GM12873 (cell line): ENCODE results near the gene FBRSL1.

Source experiments
- TF ChIP-seq, protein P1 (sequence below): IDR thresholded peaks from 2 replicates; pipeline ENCODE4 v1.5.1; 2012; ENCODE audit warnings: low read depth, mild to moderate bottlenecking, moderate library complexity, low read length, control low read depth; ENCODE audit not compliant: insufficient read depth; ENCODE audit errors: missing control alignments

The FBRSL1 gene

DNA sequence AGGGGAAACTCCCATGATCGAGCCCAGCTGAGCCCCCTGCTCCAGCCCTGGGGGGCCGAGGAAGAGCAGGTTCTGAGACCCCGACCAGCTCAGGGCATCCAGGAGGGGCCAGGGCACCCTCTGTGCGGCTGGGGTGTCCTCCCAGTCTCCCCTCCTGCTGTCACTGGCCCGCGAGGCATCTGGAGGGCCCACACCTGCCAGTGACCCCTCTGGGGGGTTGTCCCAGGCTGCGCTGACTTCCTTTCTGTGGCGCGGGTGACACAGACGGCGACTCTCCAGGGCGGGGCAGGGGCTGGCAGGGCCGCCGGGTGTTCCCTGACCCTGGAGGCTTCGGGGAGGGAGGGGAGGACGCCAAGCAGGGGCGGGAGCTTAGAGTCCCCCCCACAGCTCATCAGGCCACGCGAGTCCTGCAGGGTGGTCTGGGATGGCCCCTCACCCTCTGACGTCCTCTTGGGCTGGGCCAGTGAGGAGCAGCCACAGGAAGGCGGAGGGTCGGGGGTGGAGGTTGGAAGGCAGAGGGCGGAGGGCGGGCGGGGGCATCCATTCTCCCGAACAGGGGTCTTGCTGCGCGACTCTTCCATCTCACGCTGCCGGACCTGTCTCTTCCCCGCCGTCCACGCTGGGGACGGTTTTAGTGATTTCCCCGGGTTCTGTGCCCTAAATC is 38.6 kb upstream of the FBRSL1 start:
- TF ChIP-seq, protein P1, sequence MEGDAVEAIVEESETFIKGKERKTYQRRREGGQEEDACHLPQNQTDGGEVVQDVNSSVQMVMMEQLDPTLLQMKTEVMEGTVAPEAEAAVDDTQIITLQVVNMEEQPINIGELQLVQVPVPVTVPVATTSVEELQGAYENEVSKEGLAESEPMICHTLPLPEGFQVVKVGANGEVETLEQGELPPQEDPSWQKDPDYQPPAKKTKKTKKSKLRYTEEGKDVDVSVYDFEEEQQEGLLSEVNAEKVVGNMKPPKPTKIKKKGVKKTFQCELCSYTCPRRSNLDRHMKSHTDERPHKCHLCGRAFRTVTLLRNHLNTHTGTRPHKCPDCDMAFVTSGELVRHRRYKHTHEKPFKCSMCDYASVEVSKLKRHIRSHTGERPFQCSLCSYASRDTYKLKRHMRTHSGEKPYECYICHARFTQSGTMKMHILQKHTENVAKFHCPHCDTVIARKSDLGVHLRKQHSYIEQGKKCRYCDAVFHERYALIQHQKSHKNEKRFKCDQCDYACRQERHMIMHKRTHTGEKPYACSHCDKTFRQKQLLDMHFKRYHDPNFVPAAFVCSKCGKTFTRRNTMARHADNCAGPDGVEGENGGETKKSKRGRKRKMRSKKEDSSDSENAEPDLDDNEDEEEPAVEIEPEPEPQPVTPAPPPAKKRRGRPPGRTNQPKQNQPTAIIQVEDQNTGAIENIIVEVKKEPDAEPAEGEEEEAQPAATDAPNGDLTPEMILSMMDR, result no peak

DNA sequence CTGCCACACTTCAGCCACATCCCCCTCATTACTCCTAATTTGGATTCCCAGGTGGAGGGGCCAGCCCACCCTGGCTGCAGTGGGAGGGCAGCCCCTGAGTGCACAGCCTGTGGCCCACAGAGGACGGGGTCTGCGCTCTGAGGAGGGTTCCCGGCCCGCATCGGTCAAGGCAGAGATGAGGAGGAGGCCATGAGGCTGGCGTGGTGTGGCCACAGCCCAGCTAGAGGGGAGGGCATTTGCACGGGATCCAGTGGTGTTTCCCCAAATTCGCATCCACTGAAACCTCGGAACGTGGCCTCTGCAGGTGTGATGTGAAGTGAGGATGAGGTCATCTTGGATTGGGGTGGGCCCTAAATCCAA is 38.1 kb upstream of the FBRSL1 start:
- TF ChIP-seq, protein P1, result no peak

DNA sequence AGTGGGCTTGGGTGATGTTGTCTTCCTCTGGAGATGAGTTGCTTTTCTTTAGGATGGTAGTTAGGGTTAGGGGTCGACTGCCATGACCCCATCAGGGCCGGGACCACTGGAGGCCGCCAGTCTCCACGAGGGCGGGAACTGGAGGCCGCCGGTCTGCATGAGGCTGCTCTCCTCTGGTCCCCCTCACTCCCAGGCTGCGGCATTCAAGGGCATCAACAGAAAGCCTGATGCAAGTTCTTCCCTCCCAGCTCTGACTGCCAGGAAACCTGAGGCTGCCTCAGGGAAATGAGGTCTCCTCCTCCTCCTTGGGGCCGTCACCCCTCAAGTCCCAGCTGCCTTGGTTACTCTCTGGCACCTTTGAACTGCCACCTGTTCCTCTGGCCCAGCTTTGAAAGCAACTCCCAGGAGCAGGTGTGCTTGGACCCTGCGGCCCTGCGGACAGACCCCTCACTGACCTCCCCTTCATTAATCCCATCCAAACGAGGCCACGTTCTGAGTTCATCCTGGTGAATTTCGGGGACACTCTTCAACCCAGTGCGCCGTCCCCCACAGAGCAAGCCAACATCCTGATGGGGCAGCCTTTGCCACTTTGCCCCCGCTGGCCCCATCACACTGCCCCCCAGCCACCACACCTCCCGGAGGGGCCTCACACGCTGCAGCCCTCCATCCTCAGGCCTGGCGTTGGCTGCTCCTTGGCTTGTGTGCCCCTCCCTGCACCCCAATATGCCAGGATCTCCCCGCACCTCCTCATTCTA is 37.2 kb upstream of the FBRSL1 start:
- TF ChIP-seq, protein P1, result no peak

DNA sequence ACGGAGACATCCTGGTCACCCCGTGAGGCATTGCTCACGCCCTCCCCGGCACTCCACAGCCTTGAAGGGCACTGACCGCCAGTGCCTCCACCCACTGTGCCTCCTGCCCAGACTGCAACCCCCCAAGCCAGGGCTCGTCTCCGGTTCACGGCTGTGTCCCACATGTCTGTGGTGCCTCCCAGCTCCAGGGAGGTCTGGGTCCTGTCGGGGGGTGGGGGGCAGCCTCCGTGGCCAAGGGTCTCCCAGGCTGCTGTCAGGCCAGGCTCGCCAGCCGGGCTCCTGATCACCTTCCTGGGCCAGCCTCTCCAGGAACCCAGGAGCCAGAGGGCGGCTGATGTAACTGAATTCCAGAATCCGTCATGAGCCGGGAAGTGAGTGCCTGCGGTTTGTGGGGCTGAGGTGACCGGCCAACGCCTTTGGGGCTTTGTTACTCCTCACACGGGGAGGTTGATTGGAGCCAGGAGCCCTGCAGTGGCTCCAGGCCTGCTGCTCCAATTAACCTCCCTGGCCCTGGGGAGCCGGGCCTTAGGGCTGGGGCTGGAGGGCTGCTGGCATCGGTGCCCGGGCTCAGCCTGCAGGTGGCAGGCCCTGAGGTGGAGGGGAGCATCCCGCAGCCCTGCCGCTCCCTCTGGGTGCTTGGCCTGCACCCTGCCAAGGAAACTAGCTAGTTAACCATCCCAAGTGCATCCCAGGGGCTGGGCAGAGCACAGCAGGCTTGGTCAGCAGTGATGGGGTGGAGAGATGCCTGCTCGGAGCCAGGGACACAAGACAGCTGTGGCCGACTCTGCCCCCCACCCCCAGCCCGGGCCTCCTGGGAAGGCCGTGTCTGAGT is 36.4 kb upstream of the FBRSL1 start:
- TF ChIP-seq, protein P1, result no peak

- TF ChIP-seq, protein P1, result no peak
Observed at GRCh38 chr12:132454193-132454932, 35.6 kb upstream of the FBRSL1 start.

DNA sequence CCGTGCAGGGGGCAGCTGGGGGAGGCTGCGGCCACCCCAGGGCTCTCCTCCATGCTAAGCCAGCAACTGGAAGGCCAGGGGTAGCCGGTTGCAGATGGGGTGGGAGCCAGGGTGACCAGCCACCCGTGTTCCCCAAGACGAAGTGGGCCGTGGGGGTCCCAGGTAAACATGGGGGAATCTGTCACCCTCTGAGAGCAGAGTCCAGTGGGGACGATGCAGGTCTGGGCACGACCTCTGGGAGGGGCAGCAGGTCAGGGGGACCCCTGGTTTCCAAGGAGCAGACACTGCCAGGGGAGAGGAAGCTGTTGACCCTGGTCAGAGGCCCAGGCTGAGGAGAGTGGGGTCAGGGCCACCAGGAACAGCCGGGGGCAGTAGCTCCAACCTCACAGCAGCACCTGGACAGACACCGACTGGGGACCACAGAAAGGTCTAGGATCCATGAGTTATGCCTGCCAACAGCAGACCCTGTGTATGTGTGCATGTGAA is 35.0 kb upstream of the FBRSL1 start:
- TF ChIP-seq, protein P1, result no peak
